KG1 (cell line): ENCODE data around the gene SYN1.
A peak's percentile ranks its signal among the peaks of the same experiment; 100 is the strongest.

Source experiments
- DNase-seq: peaks from one replicate; lab custom pipeline; 2025; lab: John Stamatoyannopoulos, UW

SYN1 gene

DNA sequence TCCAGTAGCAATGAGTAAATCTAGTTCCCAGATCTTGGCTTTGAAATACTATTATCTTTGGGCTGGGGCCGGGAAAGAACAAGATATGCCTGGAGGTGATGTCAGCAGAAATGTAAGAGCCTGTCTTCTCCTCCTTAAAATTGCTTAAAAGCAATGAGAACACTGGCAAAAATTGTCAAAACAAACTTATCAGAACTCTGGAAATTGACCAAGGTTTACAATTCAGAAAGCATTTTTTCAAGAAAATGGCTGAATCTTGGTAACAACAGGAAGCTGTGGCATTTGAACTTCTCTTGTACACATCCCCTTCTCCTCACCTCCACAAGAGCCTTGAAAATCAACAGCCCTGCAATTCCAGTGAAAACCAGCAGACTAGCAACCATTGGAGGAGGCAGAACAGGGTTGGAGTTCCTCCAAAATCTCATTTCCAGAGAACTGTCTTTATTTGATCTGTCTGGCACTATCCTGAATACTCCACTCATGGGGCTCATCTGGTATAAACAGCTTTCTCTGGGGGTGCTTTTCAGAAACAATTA lies 23.9 kb downstream of the SYN1 start:
- no peak for DNase-seq

DNA sequence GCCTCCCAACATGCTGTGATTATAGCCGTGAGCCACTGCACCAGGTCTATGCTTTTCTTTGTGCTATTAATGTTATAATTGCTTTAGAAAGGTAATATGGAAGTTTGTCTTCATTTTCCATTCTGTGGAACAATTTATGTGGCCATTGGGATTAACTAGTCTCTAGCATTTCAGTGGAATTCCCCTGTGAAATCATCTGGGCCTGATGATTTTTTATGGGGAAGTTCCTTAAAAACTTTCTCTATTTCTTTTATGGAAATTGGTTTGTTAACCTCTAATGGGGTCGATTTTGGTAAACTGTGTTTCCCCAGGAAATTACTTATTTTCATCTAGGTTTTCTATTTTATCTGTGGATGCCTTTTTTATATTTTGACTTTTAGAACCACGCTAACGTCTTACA lies 26.1 kb downstream of the SYN1 start:
- DNase-seq: no peak

DNA sequence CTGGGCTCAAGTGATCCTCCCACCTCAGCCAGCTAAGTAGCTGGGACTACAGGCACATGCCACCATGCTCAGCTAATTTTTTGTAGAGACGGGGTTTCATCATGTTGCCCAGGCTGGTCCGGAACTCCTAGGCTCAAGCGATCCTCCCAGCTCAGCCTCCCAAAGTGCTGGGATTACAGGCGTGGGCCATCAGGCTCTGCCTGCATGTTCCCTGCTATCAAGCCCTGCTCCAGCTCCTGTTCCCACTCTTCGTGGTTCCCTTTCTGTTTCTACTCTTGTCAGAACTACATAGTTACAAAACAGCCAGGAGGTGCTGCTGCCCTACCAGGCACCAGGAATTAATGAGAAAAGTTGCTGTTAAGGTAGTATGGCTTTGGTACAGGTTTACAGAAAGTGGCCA lies 28.7 kb downstream of the SYN1 start:
- DNase-seq: no peak

DNA sequence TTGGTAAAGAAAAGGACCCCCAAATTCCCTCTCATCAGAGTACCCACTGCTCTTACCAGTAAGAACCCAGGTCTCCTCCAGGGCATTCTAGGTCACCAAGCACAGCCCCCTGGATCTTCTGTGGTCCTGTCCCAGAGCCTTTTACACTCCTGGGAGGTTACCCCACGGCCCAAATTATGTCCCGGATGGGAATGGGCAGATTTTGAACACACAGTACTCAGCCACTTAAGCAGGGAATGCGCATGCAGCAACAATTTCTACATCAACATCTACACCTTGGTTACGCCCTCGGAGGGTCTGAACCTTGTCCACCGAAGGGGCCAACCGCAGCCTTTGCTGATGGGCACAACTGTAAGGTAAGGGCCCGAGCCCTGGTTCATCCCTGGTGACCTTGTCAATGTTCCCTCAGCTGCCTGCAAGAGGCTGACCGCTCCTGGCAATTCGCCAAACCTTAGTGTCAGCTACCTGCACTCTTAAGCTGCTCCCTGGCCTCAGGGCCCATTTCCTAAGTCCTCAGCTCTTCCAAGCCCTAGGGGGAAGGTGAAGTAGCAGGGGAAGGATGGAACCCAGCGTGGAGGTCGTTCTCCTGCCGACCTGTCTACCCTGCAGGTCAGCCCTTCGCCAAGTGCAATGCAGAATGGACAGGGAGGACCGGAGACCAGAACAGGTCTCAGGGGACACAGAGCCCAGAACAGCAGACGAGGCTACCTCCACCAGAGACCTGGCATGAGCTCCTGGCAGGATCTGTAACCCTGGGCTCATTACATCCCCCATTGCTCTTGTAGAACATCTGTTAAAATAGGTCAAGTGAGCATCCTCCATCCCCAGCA lies 31.5 kb downstream of the SYN1 start:
- DNase-seq: no peak

DNA sequence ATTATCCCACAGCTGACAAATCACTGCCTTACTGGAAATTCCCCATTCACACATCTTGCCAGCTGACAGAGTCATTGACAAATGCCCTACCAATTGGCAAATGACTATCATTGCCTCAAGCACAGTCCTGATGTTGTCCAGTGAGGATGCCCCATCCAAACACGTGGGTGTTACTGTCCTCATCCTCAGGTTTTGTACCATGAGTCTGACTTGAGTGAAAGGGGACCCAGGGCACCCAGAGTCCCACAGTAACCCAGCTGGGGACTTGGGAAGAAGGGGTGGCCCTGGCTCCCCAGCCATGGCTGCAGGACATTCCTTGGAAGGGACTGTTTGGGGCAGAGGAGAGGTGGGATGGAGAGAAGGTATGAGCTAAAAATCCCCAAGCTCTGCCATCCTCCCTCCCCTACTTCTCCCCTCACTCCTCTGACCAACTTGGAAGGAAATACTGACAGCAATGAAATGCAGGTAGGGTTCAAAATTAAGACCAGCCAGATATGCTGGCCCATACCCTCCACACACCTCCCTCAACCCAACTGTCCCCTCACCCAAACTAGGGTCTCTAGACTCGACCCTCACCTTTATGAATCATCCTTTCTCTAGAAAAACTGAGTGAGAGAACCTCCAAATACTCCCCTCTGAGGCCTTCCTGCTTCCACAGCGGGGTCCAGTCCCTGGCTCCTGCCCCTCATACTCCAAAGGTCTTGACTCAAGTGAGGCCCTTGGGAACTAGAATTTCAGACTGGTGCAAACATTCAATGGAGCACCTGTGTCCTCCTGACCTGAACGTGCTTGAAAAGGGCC lies 32.4 kb downstream of the SYN1 start:
- DNase-seq: no peak

DNA sequence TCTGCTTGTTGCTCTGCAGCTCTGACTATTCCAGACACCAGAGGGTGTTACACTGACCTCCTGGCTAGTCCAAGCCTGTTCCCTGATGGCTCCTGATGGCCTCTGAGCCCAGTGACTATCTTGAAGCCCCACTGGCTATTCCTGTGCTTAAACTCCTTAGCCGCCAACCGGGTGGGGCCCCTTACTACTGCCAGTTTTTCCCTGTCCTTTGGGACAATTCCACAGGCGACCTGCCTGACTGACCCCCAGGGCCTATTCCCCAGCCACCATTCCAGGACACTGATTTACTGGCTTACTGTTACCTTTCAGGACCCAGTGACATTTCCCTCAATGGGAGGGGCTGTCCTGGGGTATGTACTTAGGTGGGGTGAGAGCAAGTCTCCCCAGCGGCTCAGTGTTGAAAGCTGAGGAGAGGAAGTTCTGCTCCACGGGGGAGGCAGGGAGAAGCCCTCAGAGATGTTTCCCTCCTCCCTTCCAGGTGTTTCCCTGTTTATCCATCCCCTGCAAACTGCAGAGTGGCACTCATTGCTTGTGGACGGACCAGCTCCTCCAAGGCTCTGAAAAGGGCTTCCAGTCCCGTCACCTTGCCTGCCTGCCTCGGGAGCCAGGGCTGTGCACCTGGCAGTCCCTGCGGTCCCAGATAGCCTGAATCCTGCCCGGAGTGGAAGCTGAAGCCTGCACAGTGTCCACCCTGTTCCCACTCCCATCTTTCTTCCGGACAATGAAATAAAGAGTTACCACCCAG lies 33.4 kb downstream of the SYN1 start:
- DNase-seq: no peak

DNA sequence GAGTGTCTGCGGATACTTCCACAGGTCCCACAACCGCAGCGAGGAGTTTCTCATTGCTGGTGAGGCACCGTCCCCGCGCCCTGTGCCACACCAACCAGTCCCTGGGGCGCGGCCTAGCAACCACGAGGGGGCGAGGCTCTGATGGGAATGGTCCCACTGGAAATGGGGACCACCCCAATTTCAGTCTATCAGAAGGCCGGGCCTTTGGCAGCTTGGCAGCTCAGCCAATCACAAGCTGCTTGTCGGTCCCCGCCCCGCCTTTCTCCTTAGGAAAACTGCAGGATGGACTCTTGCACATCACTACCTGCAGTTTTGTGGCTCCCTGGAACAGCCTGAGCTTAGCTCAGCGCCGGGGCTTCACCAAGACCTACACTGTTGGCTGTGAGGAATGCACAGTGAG lies 34.4 kb downstream of the SYN1 start:
- DNase-seq: no peak

DNA sequence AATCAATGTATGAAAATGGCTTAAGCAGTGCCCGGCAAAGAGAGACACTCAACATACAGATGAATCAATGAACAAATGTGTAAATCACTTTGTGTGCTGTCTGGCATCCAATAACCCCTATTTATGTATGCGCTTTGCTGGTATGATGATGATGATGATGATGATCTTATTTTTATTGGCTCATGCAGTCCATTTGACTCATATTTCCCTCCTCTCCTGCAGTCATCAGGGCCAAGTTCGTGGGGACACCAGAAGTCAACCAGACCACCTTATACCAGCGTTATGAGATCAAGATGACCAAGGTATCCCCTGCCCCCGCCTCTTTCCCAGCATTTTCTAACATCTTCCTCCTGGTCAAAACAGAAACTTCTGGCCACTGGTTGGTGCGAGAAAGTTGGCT lies 34.9 kb downstream of the SYN1 start:
- DNase-seq: no peak

DNA sequence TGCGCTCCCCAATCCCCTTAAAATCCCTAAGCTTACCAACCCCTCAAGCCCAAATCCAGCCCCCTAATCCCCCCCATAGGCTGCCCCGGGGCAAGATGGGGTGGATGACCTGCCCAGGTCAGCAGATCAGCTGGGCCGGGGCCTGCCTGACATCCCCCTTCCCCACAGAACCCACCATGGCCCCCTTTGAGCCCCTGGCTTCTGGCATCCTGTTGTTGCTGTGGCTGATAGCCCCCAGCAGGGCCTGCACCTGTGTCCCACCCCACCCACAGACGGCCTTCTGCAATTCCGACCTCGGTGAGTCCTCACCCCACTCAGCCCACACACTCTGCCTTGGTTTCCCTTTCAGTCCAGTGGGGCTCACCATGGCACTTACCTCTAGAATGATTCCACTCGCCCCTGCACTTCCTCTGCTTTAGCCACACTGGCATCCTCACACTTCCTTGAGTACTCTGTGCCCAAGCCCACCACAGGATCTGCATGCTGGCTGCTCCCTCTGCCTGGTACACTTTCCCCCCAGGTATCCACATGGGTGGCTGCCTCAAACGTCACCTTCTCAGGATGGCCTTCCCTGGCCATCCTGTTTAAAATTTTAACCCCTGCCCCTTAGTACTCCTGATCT lies 36.3 kb downstream of the SYN1 start:
- DNase-seq: no peak

DNA sequence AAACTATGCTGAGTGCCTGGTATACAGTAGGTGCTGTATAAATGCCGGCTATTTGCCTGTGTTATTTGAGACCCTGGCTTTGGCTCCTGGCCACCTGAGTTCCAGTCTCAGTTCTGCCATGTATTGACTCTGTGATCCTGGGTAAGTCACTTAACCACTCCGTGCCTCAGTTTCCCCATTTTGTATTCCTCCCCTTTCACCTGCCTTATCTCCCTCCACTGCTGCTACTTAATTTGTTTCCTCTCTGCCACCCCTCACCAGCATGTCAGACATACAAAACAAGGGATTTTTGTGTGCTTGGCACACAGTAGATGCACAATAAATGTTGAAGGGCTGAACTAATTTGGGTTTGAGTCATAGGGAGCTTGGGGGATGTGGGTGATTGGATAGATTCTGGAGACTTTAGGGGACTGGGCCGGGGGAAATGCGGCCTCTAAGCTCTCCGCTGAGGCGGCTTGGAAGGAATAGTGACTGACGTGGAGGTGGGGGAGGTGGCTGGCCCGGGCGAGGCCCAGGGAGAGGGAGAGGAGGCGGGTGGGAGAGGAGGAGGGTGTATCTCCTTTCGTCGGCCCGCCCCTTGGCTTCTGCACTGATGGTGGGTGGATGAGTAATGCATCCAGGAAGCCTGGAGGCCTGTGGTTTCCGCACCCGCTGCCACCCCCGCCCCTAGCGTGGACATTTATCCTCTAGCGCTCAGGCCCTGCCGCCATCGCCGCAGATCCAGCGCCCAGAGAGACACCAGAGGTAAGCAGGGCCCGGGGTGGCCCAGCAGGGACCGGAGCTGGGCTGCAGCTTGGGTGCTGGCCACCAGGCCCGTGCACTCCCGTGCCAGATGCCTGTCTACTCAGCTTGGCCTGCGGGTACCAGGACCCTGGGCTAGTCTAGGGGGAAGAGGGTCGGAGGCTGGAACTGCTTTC lies 37.7 kb downstream of the SYN1 start, which contains the start of gene TIMP1:
Gene TIMP1 (plus strand): TSS at position 706 of the 917 bp plus-strand sequence. CDS start 980 bp downstream, outside the sequence.
- DNase-seq: peak; percentile 34

DNA sequence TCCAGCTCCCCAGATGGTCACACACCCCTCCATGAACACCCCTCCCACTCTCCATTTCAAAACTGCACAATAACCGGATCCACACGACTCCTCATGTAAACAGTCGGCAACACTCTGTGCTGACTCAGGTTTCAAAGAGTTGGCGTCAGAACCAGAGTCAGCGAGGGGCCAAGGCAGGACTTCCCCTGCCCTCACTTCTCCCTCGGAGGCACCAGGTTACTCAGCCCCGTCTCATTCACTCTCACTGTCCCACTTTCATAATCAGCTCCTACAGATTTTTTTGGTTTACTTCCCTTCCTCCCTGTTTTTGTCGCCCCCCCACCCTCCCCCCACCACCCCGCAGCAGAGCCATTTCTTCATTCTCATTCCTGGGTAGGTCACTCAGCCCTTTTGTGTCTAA lies 40.1 kb downstream of the SYN1 start:
- DNase-seq: no peak

DNA sequence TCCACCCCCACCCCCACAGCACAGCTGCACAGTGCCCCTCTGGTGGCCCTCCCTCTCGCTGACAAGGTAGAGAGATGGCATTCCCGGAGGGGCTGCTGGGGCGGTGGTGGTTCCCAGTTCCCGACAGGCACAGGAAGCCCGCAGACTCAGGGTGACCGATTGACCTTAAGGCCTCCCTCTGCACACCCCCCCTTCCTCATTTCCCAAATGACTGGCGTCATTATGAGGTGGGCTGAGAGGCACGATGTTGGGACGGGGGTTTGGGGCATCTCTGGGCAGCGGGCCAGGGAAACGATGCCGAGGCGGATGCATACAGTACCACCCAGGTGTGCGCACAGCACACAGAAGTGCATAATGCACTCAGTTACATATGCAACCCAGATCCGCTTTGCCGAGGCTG lies 41.0 kb downstream of the SYN1 start:
- DNase-seq: no peak

DNA sequence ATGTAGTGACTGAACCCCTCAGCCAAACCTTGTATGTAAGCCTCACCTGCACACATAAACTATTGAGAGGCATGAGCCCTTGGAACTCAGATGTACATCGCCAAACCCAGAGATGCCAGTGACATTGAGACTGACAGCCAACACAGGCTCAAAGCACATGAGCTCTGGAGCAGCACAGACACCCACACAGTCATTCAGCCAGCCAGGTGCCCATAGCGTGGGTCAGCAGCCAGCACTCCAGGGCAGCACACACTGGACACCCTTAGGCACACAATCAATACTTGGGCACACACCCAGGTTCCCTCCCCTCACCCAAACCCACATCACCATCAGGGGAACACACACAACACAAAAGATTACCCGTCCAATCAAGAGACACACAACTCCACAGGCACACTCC lies 41.8 kb downstream of the SYN1 start:
- no peak for DNase-seq

DNA sequence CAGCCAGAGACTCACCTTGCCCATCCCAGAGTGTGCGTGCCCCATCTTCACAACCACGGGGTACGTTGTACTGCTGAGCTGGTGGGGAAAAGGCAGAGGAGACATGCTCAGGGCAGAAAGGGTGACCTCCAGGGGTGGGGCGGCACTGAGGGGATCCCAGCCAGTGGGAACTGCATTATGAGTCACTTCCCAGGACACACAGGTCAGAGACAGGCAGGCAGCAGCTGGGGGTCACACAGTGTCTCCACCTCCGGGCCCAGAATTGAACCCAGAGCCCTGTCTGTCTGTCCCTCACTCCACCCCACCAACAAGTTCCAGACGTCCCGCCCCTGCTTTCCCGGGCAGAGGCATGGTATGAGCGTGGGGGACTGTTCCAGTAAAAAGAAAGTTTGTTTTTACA lies 42.2 kb downstream of the SYN1 start:
- no peak for DNase-seq

DNA sequence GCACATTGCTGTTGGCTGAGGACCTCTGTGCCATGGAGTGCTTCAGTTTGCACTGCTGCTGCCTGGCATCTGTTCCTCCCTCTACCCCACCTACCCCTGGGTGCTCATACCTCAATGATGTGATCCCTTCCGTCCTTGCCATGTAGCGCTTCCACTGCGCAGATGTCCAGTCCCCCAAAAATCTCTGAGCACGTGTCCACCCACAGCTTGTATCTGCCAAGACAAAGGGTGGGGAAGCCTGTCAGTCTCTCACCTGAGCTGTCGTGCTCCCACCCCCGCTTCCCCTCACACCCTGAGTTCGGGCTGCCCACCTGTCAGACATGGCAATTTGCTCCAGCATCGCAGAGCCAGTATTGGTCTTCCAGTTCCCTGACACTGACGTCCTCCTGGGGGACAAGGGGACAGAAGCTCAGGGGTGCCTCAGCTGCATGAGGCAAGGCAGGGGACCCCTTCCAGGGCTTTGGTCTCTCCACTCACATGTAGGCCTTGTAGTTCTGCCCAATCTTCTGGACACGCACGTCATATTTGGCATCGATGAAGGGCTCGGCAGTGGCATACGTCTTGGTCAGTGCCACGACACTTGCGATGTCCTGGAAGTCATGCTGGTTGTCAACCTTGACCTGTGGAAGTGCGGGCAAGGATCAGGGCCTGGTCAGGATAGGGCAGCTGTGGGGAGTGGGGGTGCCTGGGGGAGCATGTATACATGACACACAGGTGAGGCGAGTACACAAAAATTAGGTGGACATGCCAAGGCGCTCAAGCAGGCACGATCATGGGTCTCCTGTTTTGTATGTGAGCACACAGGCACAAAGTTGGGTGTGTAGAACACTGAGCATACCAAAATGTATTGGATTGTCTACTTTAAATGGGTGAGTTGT lies 43.4 kb downstream of the SYN1 start:
- no peak for DNase-seq

DNA sequence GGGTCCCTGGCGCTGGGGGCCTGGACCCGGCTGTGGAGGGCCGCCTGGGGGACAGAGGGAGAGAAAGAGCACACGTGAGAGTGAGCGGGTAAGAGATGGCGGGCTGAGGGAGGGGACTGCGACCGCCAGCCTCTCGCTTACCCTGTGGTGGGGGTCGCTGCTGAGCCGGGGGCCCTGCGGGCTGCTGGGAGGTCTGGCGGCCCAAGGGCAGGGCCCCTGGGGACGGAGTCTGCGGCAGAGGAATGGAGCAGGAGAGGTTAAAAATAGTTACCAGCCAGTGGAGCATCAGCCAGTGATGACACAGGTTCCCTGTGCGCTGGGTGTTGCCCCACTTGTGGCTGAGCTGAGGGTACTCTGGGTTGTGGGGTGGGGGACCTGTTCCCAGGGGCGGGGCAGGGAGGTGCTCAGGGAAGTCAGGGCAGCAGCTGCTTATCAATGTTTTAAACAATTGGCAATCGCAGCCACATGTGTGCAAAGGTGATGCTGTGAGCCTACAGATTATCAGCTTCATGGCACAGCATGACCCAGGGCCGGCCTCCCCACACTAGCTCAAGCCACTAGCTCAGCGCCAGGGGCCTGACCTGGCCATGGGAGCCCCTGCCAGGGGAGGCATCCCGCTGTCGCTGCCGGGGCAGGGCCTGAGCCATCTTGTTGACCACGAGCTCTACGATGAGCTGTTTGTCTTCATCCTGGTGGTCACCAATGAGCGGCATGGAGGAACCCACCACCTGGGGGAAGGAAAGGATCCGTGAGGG lies 44.9 kb downstream of the SYN1 start:
- no peak for DNase-seq

DNA sequence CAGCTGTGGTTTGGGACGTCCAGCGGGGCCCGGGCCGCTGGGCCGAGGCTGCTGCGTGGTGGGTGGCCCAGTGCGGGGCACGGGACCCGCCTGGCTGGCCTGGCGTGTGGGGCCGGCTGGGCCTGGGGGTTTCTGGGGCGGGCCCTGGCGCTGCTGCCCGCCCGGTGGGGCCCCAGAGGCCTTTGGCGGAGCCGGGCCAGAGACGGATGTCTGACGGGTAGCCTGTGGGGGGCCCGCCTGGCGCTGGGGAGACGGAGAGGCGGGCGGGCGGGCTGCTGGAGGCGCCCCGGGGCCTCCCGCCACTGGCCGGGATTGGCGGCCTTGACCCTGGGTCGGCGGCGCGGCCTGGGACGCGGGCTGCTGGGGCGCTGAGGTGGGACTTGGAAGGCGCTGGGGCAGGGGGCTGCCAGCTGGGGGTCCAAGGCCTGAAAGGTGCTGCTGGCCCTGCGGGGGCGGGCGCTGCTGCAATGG lies 45.5 kb downstream of the SYN1 start:
- DNase-seq: no peak

DNA sequence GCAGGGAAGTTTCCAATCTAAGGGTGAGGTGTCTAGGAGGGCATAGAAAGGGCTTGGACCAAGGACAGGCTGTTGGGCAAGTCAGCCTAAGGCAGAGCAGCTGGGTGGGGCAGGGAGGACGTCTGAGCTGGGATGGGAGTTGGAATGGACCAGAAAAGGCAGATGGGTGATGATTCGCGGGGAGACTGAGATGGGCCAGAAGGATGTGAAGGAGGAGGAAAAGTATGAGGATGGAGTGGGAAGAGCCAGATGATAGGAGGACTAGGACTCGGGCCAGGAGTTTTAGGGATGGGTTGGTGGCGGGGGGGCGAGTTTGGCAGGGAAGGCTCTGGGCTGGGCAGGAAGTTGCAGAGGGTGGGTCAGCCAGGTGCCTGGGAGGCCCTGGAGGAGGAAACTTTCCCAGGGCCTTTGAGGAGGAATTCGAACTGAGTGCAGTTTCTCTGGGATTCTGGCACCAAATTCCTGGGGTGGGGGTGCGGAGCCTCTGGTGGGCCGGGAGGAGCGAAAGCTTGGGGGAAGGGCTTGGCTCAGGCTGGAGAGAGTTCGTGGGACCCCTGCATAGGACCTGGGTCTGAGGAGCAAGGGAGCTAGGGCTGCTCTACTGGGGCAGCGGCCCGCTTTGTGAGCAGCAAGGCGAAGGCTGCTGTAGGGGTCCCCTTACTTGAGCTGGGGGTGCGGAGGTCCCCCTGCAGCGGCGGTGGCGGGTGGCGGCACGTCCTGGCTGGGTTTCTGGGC lies 46.1 kb downstream of the SYN1 start:
- DNase-seq: no peak
